HG03045 (cell line): Measurements from ENCODE around the gene PFN4.
"Not testable (repeated sequence)": the region's sequence is repeated elsewhere in the genome, so short reads cannot be mapped to it uniquely, and the experiment has no call there.

Experiments
- ATAC-seq: cut with Tn5 transposase; IDR thresholded peaks from one replicate; pipeline ENCODE4 v1.9.1; 2021; ENCODE audit warnings: mild to moderate bottlenecking, moderate library complexity; ENCODE audit not compliant: unreplicated experiment

PFN4 gene

DNA sequence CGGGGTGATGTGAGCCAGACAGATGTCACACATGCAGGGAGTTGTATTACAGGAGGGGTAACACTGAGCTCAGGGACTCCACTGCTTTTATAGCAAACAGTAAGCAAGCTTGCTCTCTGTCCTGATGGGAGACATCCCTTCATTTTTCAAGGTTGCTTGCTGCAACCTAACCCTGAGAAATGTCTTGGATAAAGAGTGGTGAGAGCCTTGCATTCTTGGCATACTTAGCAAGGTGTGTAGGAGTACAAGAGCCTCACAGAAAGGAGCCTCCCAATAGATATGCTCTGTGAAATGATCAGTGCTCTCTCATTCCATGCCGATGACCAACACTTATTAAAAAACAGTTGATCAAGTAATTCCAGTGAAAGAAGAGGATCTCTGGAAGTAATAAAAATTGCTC, 8.1 kb downstream of the PFN4 start:
- no peak for ATAC-seq

DNA sequence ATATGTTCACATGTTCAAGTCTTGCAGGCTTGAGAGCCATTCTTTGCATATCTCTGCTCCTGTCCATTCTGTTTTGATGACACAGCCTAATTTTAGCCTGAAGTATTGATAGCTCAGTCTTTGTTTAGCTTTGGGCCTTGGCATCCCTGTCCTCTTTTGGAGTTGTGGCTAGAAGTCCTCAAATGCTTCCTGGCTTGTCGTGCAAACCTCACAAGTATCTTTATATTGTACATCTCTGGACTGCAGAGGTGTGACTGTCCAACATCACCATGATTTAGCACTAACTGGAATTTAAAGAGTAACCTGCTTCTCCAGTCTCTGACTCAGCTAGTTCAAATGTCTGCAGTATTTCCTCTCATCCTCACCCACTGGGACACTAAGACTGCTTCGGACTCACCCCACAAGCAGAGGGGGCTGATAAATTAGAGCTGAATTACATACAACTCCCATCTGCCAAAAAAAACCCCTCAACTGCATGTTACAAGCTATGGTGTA, 11.7 kb downstream of the PFN4 start:
- ATAC-seq: no peak

DNA sequence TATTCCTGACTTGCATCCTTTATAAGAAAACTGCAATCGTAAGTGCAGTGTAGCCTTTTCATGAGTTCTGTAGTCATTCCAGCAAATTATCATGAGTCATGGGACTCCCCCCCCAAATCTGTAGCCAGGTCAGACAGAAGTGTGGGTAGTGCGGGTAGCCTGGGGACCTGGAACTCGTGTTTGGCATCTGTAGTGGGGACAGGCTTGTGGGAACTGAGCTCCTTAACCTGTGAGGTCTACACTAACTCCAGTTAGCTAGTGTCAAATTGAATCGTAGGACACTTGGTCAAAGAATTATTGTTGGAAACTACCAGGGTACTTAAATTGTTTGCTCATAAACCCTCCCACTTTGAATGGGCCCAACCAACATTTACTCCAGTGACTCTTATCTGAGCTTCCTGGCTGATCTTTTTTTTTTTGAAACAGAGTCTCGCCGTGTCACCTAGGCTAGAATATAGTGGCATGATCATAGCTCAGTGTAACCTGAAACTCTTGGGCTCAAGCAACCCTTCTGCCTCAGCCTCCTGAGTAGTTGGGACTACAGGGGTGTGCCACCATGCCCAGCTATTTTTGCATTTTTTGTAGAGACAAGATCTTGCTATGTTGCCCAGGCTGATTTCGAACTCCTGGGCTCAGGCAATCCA, 12.4 kb downstream of the PFN4 start:
- no peak for ATAC-seq

DNA sequence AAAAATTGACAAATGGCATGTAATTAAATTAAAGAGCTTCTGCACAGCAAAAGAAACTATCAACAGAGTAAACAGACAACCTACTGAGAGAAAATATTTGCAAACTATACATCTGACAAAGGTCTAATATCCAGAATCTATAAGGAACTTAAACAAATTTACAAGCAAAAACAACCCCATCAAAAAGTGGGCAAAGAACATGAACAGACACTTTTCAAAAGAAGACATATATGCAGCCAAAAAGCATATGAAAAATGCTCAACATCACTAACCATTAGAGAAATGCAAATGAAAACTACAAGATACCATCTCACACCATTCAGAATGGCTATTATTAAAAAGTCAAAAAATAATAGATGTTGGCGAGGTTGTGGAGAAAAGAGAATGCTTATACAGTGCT, 13.7 kb downstream of the PFN4 start:
- not testable (repeated sequence) for ATAC-seq

DNA sequence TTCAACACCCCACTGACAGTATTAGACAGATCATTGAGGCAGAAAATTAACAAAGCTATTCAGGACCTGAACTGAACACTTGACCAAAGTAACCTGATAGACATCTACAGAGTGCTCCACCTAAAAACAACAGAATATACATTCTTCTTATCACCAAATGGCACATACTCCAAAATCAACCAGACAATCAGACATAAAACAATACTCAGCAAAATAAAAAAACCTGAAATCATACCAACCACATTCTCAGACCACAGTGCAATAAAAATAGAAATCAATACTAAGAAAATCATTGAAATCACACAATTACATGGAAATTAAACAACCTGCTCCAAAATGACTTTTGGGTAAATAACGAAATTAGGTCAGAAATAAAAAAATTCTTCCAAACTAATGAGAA, 15.8 kb downstream of the PFN4 start:
- no peak for ATAC-seq

DNA sequence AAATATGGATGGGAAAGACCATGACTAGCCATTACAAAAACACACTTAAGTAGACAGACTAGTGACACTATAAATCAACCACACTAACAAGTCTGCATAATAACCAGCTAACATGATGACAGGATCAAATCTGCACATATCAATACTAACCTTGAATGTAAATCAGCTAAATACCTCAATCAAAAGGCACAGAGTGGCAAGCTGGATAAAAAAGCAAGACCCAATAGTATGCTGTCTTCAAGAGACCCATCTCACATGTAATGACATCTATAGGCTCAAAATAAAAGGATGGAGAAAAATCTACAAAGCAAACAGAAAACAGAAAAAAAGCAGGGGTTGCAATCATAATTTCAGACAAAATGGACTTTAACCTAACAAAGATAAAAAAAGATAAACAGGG, 16.3 kb downstream of the PFN4 start:
- ATAC-seq: no peak

DNA sequence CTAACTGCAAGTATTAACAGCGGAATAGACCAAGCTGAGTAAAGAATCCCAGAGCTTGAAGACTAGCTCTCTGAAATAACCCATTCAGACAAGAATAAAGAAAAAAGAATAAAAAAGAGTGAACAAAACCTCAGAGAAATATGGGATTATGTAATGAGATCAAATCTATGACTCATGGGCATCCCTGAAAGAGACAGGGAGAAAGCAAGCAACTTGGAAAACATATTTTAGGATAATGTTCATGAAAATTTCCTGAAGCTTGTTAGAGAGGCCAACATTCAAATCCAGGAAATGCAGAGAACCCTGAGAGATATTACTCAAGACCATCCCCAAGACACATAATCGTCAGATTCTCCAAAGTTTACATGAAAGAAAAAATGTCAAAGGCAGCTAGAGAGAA, 17.3 kb downstream of the PFN4 start:
- ATAC-seq: no peak

DNA sequence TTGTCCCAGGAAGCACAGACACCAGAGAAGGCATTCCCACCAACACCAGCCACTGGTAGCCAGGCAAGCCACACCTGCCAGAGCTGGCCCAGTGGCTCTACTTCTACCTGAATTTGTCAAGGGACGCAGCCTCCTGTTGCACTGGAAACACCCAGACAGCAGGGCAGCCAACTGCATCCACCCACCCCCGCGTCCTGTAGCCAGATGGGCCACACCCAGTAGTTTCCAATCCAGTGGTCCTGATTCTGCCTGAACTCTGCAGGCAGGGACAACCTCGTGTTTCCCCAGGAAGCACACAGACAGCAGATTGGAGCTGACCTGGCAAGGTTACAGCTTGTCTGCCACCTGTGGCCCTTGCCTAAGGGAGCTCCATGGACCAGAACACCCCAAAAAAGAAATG, 18.2 kb downstream of the PFN4 start:
- ATAC-seq: no peak

DNA sequence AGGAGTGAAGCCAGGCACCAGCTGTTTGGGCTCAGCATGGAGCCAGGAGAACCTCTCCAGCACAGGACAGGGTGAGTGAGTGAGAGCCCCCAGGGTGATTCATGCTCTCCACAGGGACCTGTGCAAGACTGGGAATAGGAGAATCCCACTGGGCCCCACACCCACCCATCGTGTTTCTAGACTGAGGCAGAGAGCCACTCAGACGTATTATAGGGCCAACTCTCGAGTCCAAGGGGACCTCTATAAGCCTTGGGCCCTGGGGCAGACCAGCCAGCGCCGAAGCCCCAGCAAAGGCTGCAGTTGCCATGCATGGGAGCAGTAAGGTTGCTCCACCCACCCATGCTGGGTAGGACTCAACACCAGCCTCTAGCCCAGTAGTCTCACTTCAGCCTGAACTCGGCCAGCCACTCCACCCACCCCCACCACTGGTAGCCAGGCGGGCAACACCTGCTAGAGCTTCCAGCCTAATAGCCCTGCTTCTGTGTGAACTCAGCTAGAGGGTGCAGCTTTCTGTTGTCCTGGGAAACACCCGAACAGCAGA, 19.0 kb downstream of the PFN4 start:
- ATAC-seq: no peak

DNA sequence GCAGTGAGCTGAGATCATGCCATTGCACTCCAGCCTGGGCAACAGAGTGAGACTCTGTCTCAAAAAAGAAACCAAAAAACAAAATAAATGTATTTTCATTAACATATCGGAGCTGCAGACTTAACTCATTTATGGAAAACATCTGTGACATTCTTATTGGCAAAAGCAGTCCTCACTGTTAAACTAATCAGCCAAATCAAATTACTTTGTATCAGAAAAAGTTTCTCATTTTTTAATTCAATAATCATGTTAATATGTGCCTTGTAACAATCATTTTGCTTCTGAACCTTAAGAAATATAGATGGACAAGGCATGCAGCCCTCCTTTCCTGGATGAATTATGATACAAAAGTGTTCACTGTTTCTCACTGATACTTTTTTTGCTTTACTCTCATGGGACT, 20.5 kb downstream of the PFN4 start:
- no peak for ATAC-seq

DNA sequence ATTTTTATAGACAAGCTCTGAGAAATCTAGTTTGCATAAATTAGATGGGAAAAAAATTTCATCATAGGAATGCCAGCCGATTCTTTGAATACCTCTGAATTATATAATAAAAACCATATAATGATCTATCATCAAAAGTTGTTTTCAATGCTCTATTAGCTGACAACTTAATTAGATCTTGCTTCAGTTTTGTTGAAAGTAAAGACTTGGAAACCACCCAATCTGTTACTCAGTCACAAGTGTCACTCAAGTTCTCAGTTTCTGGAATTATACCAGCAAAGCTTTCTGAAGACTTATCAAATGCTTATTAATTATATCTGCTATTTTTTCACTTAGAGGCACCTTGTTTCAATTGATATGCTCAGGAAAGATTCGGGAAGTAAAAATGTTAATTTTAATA, 21.1 kb downstream of the PFN4 start:
- ATAC-seq: no peak

DNA sequence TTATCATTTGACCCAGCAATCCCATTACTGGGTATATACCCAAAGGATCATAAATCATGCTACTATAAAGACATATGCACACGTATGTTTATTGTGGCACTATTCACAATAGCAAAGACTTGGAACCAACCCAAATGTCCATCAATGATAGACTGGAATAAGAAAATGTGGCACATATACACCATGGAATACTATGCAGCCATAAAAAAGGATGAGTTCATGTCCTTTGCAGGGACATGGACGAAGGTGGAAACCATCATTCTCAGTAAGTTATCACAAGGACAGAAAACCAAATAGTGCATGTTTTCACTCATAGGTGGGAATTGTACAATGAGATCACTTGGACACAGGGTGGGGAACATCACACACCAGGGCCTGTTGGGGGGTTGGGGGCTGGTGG, 22.4 kb downstream of the PFN4 start:
- not testable (repeated sequence) for ATAC-seq

DNA sequence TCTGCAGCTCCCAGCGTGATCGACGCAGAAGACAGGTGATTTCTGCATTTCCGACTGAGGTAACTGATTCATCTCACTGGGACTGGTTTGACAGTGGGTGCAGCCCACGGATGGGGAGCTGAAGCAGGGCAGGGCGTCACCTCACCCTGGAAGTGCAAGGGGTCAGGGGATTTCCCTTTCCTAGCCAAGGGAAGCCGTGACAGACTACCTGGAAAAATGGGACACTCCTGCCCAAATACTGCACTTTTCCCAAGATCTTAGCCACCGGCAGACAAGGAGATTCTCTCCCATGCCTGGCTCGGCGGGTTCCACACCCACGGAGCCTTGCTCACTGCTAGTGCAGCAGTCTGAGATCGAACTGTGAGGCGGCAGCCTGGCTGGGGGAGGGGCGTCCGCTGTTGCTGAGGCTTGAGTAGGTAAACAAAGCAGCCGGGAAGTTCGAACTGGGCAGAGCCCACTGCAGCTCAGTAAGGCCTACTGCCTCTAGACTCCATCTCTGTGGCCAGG, 27.9 kb downstream of the PFN4 start:
- not testable (repeated sequence) for ATAC-seq

DNA sequence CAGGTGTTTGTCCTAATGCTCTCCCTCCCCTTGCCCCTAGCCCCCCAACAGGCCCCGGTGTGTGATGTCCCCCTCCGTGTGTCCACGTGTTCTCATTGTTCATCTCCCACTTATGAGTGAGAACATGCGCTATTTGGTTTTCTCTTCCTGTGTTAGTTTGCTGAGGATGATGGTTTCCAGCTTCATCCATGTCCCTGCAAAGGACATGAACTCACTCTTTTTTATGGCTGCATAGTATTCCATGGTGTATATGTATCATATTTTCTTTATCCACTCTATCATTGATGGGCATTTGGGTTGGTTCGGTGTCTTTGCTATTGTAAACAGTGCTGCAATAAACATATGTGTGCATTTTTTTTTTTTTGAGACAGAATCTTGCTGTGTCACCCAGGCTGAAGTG, 29.9 kb downstream of the PFN4 start:
- not testable (repeated sequence) for ATAC-seq

DNA sequence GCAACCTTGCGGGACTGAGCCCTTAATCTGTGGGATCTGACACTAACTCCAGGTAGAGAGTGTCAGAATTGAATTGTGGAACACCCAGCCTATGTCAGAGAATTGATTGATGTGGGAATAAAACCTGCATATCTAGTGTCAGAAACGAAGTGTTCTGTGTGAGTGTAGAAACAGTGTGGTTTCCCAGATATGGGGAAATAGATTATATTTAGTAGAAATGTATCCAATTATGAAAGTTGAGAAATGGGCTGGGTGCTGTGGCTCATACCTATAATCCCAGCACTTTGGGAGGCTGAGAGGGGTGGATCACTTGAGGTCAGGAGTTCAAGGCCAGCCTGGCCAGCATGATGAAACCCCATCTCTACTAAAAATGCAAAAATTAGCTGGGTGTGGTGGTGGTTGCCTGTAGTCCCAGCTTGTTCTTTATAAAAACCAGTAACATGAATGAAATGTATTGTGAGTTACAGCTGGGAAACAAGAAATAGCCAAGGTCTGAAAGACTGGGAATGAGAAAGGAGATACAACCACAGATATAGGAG, 34.2 kb downstream of the PFN4 start:
- no peak for ATAC-seq

DNA sequence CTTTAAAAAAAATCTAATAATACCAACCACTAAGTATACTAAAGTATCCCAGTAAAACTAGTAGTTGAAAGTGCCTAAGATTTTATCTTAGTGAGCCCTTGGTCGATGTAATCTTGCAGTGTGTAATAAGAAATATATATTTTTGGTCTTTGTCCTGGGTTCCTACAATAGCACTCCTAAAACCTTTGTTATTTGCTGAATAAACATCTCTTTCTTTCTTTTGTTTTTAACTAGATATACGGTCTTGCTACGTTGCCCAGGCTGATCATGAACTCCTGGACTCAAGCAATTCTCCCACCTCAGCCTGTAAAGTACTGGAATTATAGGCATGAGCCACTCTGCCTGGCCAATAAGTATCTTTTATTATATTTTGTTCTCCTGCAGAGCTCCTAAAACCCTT, 36.1 kb downstream of the PFN4 start:
- no peak for ATAC-seq

DNA sequence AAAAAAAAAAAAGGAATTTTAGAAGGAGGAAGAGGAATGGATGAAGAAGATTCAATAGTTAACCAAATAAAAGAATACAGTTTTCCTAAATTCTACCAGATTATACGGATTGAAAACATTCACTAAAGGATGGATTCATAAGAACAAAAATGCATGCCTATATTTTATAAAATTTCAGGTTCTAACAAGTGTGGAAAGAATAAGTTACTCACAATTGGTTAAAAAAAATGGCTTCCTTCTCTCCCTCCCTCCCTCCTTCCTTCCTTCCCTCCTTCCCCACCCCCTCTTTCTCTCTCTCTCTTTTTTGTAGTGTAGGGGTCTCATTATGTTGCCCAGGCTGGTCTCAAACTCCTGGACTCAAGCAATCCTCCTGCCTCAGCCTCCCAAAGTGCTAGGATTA, 36.9 kb downstream of the PFN4 start:
- no peak for ATAC-seq

DNA sequence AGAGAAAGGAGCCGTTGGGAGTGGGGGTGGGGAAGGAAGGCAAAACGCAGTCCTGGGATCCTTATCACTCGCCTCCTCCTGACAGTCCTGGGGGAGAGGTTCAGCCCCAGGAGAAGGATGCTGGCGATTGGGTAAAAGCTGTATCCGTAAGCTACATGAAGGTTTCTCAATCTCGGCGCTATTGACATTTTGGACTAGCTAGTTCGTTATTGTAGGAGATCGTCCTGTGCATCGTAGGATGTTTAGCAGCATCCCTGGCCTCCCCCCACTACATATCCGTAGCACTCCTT, 38.0 kb downstream of the PFN4 start:
- no peak for ATAC-seq

DNA sequence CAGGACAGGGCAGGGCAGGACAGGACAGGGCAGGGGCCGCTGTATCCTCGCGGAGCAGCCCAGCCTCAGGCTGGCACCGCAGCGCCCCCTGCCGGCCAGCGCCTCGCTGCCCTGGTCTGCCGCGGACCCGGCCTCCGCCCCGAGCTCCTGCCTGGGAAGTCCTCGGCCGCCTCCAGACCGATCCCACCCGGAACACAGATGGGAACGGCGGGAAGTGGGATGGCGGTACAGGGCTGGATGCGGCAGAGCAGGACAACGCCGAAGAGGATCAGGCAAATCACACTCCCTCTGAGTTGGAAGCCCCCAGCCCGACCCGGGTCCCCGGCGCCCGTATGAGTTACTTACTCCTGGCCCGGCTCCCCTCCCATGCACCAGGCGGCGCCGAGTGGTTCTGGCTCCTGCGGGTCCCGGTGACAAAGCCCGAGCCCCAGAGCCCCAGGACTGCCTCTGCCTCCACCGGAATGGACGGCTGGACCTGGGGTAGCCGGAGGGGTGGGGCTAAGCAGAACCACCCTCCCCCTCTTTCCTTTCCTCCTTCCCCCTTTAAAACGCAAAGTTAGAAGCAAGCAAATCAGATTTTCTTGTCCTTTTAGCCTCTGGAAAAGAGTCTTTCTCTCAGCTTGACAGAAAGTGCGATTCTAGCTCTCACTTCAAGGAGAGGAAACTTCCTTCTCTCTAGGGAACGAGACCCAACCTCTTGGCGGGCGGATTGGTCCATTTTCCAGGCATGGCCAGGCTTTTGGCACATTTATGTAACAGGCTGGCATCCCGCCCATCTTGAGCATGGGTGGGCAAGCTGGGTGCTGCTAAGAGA, 38.5 kb downstream of the PFN4 start, which contains the start of gene TP53I3:
Gene TP53I3 (minus strand): TSS at position 449 of the 814 bp plus-strand sequence. CDS start 508 bp downstream, outside the sequence.
- ATAC-seq: peak; percentile 82

DNA sequence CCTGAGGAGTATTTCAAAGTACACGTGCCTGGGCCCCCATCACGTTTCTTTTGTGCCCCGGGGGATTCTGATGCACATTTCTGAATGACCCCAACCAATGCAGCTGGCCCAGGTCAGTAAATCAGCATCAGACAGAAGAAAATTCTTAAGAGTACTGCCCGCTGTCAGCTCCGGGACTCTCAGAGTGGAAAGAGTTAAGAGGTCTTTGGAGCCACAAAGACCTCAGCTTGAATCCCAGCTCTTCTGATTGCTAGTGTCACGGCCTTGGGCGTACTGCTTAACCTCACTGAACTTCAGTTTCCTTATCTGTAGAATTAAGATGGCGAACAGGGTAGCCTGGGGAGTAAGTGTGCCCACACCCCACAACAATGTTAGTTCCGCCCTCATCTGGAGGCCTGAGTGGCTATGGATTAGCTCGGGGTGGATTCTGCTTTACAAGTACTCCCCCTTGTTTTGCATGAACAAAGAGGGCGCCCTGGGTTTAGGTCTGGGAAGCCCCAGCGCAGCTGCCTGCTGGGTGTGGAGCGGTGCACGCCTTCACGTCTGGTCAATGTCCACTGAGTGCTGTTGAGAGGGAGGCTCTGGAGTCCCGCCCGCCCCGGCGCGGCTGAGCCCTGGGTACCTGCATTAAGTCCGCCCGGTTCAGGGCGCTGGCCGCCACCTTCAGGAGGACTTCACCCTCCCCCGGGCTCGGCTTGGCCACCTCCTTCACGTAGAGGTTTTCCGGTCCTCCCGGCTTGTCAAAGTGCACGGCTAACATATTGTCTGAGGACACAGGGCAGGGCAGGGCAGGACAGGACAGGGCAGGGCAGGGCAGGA, 39.4 kb downstream of the PFN4 start:
- peak; percentile 72 for ATAC-seq
